Transverse colon (tissue), 4 donors: Measurements from ENCODE around the gene ECT2L. TPM values are rescaled to one million over a fixed set of nuclear protein-coding genes. Genes with fewer than 3 reads are reported as not detected.
A peak's percentile ranks its signal among the peaks of the same experiment; 100 is the strongest.

Experiments used
- DNase-seq: peaks from one replicate; pipeline ENCODE4 v3.0.0-alpha.2; 2019
- H3K27ac ChIP-seq, 4 donors: fragments of 200-600 bp; sonication (generic); 2 replicates each; pipeline ENCODE4 v1.5.1; 2016 to 2018; ENCODE audit warnings: inconsistent platforms in 4 of 4
- H3K27me3 ChIP-seq: fragments of 200-600 bp; sonication (generic); 2 replicates; pipeline ENCODE4 v1.5.1; 2017; ENCODE audit warnings: inconsistent platforms
- H3K36me3 ChIP-seq, 4 donors: fragments of 200-600 bp; sonication (generic); 2 replicates each; pipeline ENCODE4 v1.5.1; 2017 to 2019; ENCODE audit warnings: inconsistent platforms in 4 of 4
- H3K4me1 ChIP-seq, 4 donors: fragments of 200-600 bp; sonication (generic); 2 replicates each; pipeline ENCODE4 v1.5.1; 2017 to 2020; ENCODE audit warnings: inconsistent platforms in 4 of 4
- H3K4me3 ChIP-seq, 4 donors: fragments of 200-600 bp; sonication (generic); 1 replicate in 1 of 4; 2 replicates in 3 of 4; pipeline versions ENCODE4 v1.5.1 to v1.6.1; 2017 to 2019; ENCODE audit warnings: inconsistent platforms in 4 of 4
- H3K9me3 ChIP-seq, 2 donors: fragments of 200-600 bp; sonication (generic); 2 replicates each; pipeline ENCODE4 v1.5.1; 2017 to 2019; ENCODE audit warnings: inconsistent platforms in 2 of 2
- CTCF ChIP-seq, 5 experiments: fragments of 200-600 bp in 3 of 5; fragments of 450-650 bp in 2 of 5; sonication (generic) in 3 of 5; IDR thresholded peaks; 1 replicate in 2 of 5; 2 replicates in 3 of 5; pipeline ENCODE4 v1.5.1; 2016 to 2017; ENCODE audit warnings: antibody characterized with exemption in 5 of 5, inconsistent platforms in 3 of 5, mild to moderate bottlenecking in 2 of 5, moderate library complexity in 1 of 5
- EP300 ChIP-seq: sonication (generic); formaldehyde crosslinking; IDR thresholded peaks from one replicate; pipeline ENCODE4 v1.6.1; 2017; ENCODE audit warnings: antibody characterized with exemption, low read depth
- POLR2A ChIP-seq: fragments of 450-650 bp; IDR thresholded peaks from one replicate; pipeline ENCODE4 v1.6.1; 2016; ENCODE audit warnings: antibody characterized with exemption, mild to moderate bottlenecking, moderate library complexity
- POLR2AphosphoS5 ChIP-seq, 3 donors: sonication (generic); formaldehyde crosslinking; IDR thresholded peaks; one replicate each; pipeline ENCODE4 v1.6.1; 2016; ENCODE audit warnings: antibody characterized with exemption in 3 of 3
- WGBS, 2 donors: methylation state at CpG; one replicate each; pipeline ENCODE4 v1.1.5; 2018; ENCODE audit warnings: low coverage in 1 of 2; 5-methylcytosine and 5-hydroxymethylcytosine counted together
- in situ Hi-C, 4 donors: fragments of 200-750 bp; cut with MboI; loops; one replicate each; pipeline versions ENCODE4 v1.15.0 to v1.15.1; 2017; ENCODE audit warnings: low sequenced_read_pairs in 3 of 4, low pct_ligation_motif_present in 1 of 4, low pct_unique_long_range_greater_than_20kb in 1 of 4
- intact Hi-C: fragments of 100-400 bp; cut with DNase I; formaldehyde crosslinking; loops from one replicate; pipeline ENCODE4 v1.15.1; 2023; ENCODE audit warnings: low total_unique reads
- total RNA-seq, 4 donors: library from RNA; depleted of rRNA; stranded (reverse); fragments of >200 nt; gene quantifications; one replicate each; pipeline ENCODE4 v1.1.0, GENCODE V29; 2016

Gene ECT2L
- total RNA-seq, 4 donors from 2014 or later: 0.16 TPM; not detected in 3

- DNase-seq: no peak
- H3K4me3 ChIP-seq: no peak overlapping the region
- H3K36me3 ChIP-seq: no peaks in the 10 kb centered on the region
- no peak for TF ChIP-seq EP300
- no peak for TF ChIP-seq CTCF (IDR thresholded peaks at IDR 0.05)
- TF ChIP-seq POLR2A: no peak
- TF ChIP-seq POLR2AphosphoS5 (IDR thresholded peaks at IDR 0.05): no peak
- in situ Hi-C loops: loop anchor here in 3 of 4 donors (25.0 kb wide), 2 partner anchors 312 to 562 kb away; partner anchors contain the start of gene CITED2 (in 2 of the 3)
- intact Hi-C loops: no loop called here
- WGBS, 2 donors: 98% methylated on average over 2 of the region's 2 CpGs; no CpG with 5 or more reads in 1 of the 2 donors
- no peaks in the 10 kb centered on the region for H3K9me3 ChIP-seq
- H3K27ac ChIP-seq: no peak overlapping the region
- H3K27me3 ChIP-seq: no peaks in the 10 kb centered on the region
- peaks cover 0 to 14% (median 9%) of the 10 kb centered on the region in 4 donors for H3K4me1 ChIP-seq
Observed at GRCh38 chr6:138800377-138801150, 4.7 kb downstream of the ECT2L start.

DNA sequence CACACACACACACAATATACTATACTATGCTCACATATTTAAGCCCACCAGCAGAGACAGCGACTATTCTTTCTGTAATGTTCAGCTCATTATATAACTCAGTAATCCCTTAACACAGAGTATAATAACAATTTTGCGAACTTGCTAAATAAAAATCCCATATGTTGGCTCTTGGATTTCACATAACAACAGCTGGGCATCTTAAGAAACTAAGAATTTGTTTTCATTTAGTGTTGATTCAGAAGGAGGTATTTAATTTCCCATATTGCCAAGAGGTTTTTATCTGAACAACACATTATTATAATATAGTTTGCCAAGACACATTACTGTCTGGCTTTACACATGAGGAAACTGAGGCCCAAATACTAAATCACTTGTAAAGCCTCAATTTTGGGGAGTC lies 7.4 kb downstream of the ECT2L start:
- H3K27ac ChIP-seq: peak overlapping the region in 1 of 4 donors; percentile 18
- intact Hi-C loops: no loop called here

DNA sequence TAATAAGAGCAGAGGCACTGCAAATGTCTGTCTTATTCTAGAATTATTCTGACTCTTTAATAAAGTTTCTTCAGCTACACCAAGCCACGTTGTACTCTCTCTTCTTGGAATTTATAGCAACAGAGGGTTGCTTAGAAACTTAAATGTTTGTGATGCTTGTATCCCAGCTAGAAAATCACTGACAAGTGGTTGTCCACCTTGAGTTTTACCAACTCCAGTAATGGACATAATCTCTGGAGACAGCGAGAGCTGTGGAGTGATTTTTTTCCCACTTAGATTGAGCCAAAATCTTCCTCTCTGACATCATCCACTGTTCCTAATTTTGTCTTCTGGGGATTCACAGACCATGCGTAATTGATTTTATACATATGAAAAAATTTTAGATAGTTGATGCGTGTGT lies 8.0 kb downstream of the ECT2L start:
- Histone ChIP-seq H3K9me3 (no peaks in the 10 kb centered on the region), H3K4me3 (no peak overlapping the region), H3K4me1 (no peaks in the 10 kb centered on the region), H3K27ac (peak overlapping the region in 1 of 4 donors; percentile 18), H3K27me3 (no peaks in the 10 kb centered on the region), H3K36me3 (no peaks in the 10 kb centered on the region)
- intact Hi-C loops: no loop called here
- 42 to 63% methylated on average over 4 of the region's 4 CpGs for WGBS, 2 donors
- in situ Hi-C loops: loop anchor here in 3 of 4 donors (25.0 kb wide), 2 partner anchors 308 to 558 kb away; partner anchors contain the start of gene CITED2 (in 2 of the 3)
- DNase-seq: no peak
- TF ChIP-seq CTCF (IDR thresholded peaks at IDR 0.05): no peak
- TF ChIP-seq POLR2A: no peak
- TF ChIP-seq POLR2AphosphoS5 (IDR thresholded peaks at IDR 0.05): no peak
- no peak for TF ChIP-seq EP300

More for the DNA sequence above, 7.4 kb downstream of the ECT2L start:
- Histone ChIP-seq H3K9me3 (no peaks in the 10 kb centered on the region), H3K4me3 (no peak overlapping the region), H3K27me3 (no peaks in the 10 kb centered on the region), H3K4me1 (no peaks in the 10 kb centered on the region), H3K36me3 (no peaks in the 10 kb centered on the region)
- WGBS, 2 donors: 76 to 82% methylated on average over 2 of the region's 2 CpGs
- in situ Hi-C loops: loop anchor here in 3 of 4 donors (25.0 kb wide), 2 partner anchors 309 to 559 kb away; partner anchors contain the start of gene CITED2 (in 2 of the 3)
- DNase-seq: no peak
- TF ChIP-seq CTCF (IDR thresholded peaks at IDR 0.05) (no peak), EP300 (no peak), POLR2AphosphoS5 (IDR thresholded peaks at IDR 0.05) (no peak), POLR2A (no peak)

- Histone ChIP-seq H3K36me3 (no peaks in the 10 kb centered on the region), H3K4me1 (no peaks in the 10 kb centered on the region), H3K4me3 (no peak overlapping the region), H3K9me3 (no peaks in the 10 kb centered on the region), H3K27ac (no peak overlapping the region), H3K27me3 (no peaks in the 10 kb centered on the region)
- TF ChIP-seq POLR2AphosphoS5 (IDR thresholded peaks at IDR 0.05) (no peak), POLR2A (no peak), CTCF (IDR thresholded peaks at IDR 0.05) (no peak), EP300 (no peak)
- intact Hi-C loops (no loop called here), in situ Hi-C loops (loop anchor here in 3 of 4 donors (25.0 kb wide), 2 partner anchors 307 to 557 kb away; partner anchors contain the start of gene CITED2 (in 2 of the 3))
- 81 to 86% methylated on average over 8 to 9 of the region's 9 CpGs for WGBS, 2 donors
- DNase-seq: no peak
Observed at GRCh38 chr6:138805016-138805765, 9.3 kb downstream of the ECT2L start.
